ENCODE data around the gene DDX52.
"Not testable (repeated sequence)": the region's sequence is repeated elsewhere in the genome, so short reads cannot be mapped to it uniquely, and the experiment has no call there.

DDX52 gene

GRCh38 chr17:37650419-37651003, 7.3 kb upstream of the DDX52 start:
- DNase-seq (ENCODE audit: low spot score) = peak; percentile 62

- no peak for DNase-seq (ENCODE audit: low spot score)
Measured at GRCh38 chr17:37648555-37648954, 5.3 kb upstream of the DDX52 start.

GRCh38 chr17:37647856-37648255, 4.6 kb upstream of the DDX52 start:
- DNase-seq (ENCODE audit: low spot score) = no peak

GRCh38 chr17:37643869-37644268, 623 bp upstream of the DDX52 start:
- DNase-seq (ENCODE audit: low spot score) = no peak

GRCh38 chr17:37642681-37643080, 565 bp downstream of the DDX52 start:
- no peak for DNase-seq (ENCODE audit: low spot score)

GRCh38 chr17:37640015-37640414, 3.2 kb downstream of the DDX52 start:
- DNase-seq (ENCODE audit: low spot score) = no peak

- DNase-seq (ENCODE audit: low spot score) = no peak
Measured at GRCh38 chr17:37637956-37638355, 5.3 kb downstream of the DDX52 start.

- not testable (repeated sequence) for DNase-seq (ENCODE audit: low spot score)
Measured at GRCh38 chr17:37616430-37616829, 26.8 kb downstream of the DDX52 start.

- DNase-seq (ENCODE audit: low spot score) = no peak
Measured at GRCh38 chr17:37614823-37615222, 28.4 kb downstream of the DDX52 start.

- no peak for DNase-seq (ENCODE audit: low spot score)
Measured at GRCh38 chr17:37614391-37614790, 28.9 kb downstream of the DDX52 start.

- DNase-seq (ENCODE audit: low spot score) = no peak
Measured at GRCh38 chr17:37610971-37611370, 32.3 kb downstream of the DDX52 start.

GRCh38 chr17:37610041-37610420, 33.2 kb downstream of the DDX52 start:
- DNase-seq (ENCODE audit: low spot score) = not testable (repeated sequence)

GRCh38 chr17:37609170-37610040, 33.8 kb downstream of the DDX52 start, which contains the start of gene SYNRG:
Gene SYNRG (minus strand): TSS chr17:37609418. CDS start chr17:37609355, 63 bp downstream.
- peak; percentile 100 for DNase-seq (ENCODE audit: low spot score)

- DNase-seq (ENCODE audit: low spot score) = no peak
Measured at GRCh38 chr17:37608351-37609169, 34.7 kb downstream of the DDX52 start.

GRCh38 chr17:37607637-37608331, 35.5 kb downstream of the DDX52 start:
- no peak for DNase-seq (ENCODE audit: low spot score)

- no peak for DNase-seq (ENCODE audit: low spot score)
Measured at GRCh38 chr17:37605813-37606505, 37.3 kb downstream of the DDX52 start.

GRCh38 chr17:37605081-37605480, 38.2 kb downstream of the DDX52 start:
- DNase-seq (ENCODE audit: low spot score) = no peak

GRCh38 chr17:37604556-37604955, 38.7 kb downstream of the DDX52 start:
- no peak for DNase-seq (ENCODE audit: low spot score)

GRCh38 chr17:37598145-37598544, 45.1 kb downstream of the DDX52 start:
- DNase-seq (ENCODE audit: low spot score) = no peak

- no peak for DNase-seq (ENCODE audit: low spot score)
Measured at GRCh38 chr17:37592291-37592690, 51.0 kb downstream of the DDX52 start.

- no peak for DNase-seq (ENCODE audit: low spot score)
Measured at GRCh38 chr17:37585066-37585465, 58.2 kb downstream of the DDX52 start.
